SK-N-MC (cell line): ENCODE data around the gene PEX14.

Source experiments
- EZH2 ChIP-seq: fragments of 200-600 bp; sonication (generic); IDR thresholded peaks from one replicate; pipeline ENCODE4 v1.6.1; 2017; ENCODE audit warnings: antibody characterized with exemption
- FOXP2 ChIP-seq: optimal IDR thresholded peaks from 2 replicates; pipeline ENCODE3; 2011; ENCODE audit warnings: mild to moderate bottlenecking, moderate library complexity; ENCODE audit not compliant: insufficient read depth; ENCODE audit errors: extremely low read length, control extremely low read depth
- POLR2AphosphoS5 ChIP-seq: IDR thresholded peaks from 2 replicates; pipeline ENCODE4 v1.6.1; 2012; ENCODE audit warnings: mild to moderate bottlenecking, low read depth, low read length, borderline replicate concordance

GRCh38 chr1:10647414-10648170 lies 172.8 kb downstream of the PEX14 start:
- TF ChIP-seq POLR2AphosphoS5 (no peak), EZH2 (no peak), FOXP2 (no peak)
